NT2/D1 (cell line): ENCODE measurements around the gene TACR2.

ENCODE experiments used
- DNase-seq: peaks from one replicate; pipeline ENCODE4 v3.0.0-alpha.2; 2011; ENCODE audit warnings: low read depth, low spot score
- H3K27me3 ChIP-seq: 2 replicates; pipeline ENCODE4 v1.6.0; 2011; ENCODE audit warnings: mild to moderate bottlenecking; ENCODE audit not compliant: insufficient read length, insufficient read depth
- H3K36me3 ChIP-seq: 2 replicates; pipeline ENCODE4 v1.6.1; 2011; ENCODE audit warnings: mild to moderate bottlenecking, low read length, mixed read lengths; ENCODE audit not compliant: insufficient read depth, insufficient read length
- H3K4me1 ChIP-seq: 2 replicates; pipeline ENCODE4 v1.5.1; 2011; ENCODE audit not compliant: insufficient read depth, insufficient read length
- H3K4me3 ChIP-seq: 2 replicates; pipeline ENCODE4 v1.5.1; 2011; ENCODE audit warnings: low read depth; ENCODE audit not compliant: insufficient read length
- H3K9ac ChIP-seq: 2 replicates; pipeline ENCODE4 v1.6.0; 2011; ENCODE audit warnings: low read depth; ENCODE audit not compliant: insufficient read length
- H3K9me3 ChIP-seq: 2 replicates; pipeline ENCODE4 v1.5.1; 2011; ENCODE audit warnings: mild to moderate bottlenecking, low read length; ENCODE audit not compliant: insufficient read depth
- SUZ12 ChIP-seq: IDR thresholded peaks from 2 replicates; pipeline ENCODE4 v1.6.1; 2011; ENCODE audit not compliant: insufficient read length, insufficient read depth; ENCODE audit errors: extremely low read depth
- YY1 ChIP-seq: IDR thresholded peaks from 2 replicates; pipeline ENCODE4 v1.6.1; 2011; ENCODE audit not compliant: insufficient read length, insufficient read depth
- ZNF274 ChIP-seq: IDR thresholded peaks from 2 replicates; pipeline ENCODE4 v1.6.1; 2011; ENCODE audit warnings: mild to moderate bottlenecking, low read depth, low read length

The TACR2 gene

DNA sequence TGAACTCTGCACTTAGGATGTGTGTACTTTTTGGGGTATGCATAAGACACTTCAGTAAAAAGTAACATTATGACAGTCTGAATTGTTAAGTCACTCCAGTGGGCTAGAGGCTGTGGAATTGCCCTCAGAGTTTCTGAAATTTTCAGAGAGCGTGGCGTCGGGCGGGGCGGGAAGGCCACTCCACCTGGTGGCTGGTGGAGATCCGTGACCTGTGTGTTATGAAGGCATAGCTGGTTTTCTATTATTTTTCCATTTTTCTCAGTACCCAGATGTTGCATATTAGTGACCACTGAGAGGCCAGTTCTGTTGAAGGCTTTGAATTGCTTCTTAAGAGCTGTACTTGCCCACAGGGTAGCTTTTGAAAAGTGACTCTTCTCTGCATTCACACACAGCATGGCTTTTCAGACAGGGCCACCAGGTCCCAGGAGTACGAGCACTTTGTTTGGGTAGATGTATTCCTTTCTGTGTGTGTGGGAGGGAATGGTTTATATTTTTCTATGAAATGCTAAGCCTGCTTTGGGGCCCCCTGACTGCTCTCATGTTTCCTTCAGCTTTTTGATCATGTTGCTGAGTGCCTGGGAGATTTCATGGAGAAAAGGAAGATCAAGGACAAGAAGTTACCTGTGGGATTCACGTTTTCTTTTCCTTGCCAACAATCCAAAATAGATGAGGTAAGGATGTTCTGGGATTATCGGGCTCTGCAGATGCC, 52.3 kb downstream of the TACR2 start:
- TF ChIP-seq YY1 (no peak), SUZ12 (no peak), ZNF274 (no peak)
- Histone ChIP-seq H3K27me3 (no peaks in the 10 kb centered on the region), H3K4me1 (peaks cover 11% of the 10 kb centered on the region), H3K9me3 (no peaks in the 10 kb centered on the region), H3K36me3 (peaks cover 86% of the 10 kb centered on the region), H3K4me3 (no peak overlapping the region), H3K9ac (no peak overlapping the region)
- DNase-seq = no peak

DNA sequence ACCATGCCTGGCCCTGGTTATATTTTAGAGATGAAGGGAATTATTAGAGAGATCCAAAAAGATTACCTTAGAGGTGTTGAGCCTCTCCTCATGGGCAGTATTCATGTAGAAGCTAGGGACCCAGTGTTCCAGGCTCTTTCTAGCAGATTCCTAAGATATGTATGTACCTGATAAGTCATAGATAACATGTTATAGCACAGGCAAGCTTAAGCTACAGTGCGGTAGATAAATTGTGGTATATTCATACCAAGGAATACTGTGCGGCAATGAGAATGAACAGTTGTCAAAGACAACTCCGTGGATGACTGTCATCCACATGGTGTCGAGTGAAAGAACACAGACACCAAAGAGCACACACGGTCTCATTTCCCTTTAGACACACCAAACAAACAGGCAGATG, 53.1 kb downstream of the TACR2 start:
- Histone ChIP-seq H3K9me3 (no peaks in the 10 kb centered on the region), H3K27me3 (no peaks in the 10 kb centered on the region), H3K36me3 (peaks cover 82% of the 10 kb centered on the region), H3K4me1 (peaks cover 11% of the 10 kb centered on the region), H3K4me3 (no peak overlapping the region), H3K9ac (no peak overlapping the region)
- DNase-seq = no peak
- no peak for TF ChIP-seq ZNF274
- TF ChIP-seq YY1 = no peak
- no peak for TF ChIP-seq SUZ12

- no peak overlapping the region for H3K4me3 ChIP-seq
- DNase-seq = no peak
Observed at GRCh38 chr10:69362471-69362954, 54.2 kb downstream of the TACR2 start.

GRCh38 chr10:69361303-69361614, 55.5 kb downstream of the TACR2 start:
- Histone ChIP-seq H3K9me3 (no peaks in the 10 kb centered on the region), H3K36me3 (peaks cover 58% of the 10 kb centered on the region), H3K9ac (no peak overlapping the region), H3K4me3 (no peak overlapping the region), H3K27me3 (no peaks in the 10 kb centered on the region), H3K4me1 (peaks cover 8% of the 10 kb centered on the region)
- TF ChIP-seq SUZ12 = no peak
- TF ChIP-seq YY1 = no peak
- TF ChIP-seq ZNF274 = no peak
- no peak for DNase-seq

More at GRCh38 chr10:69362471-69362954, 54.2 kb downstream of the TACR2 start:
- Histone ChIP-seq H3K9me3 (no peaks in the 10 kb centered on the region), H3K4me1 (peaks cover 11% of the 10 kb centered on the region), H3K27me3 (no peaks in the 10 kb centered on the region), H3K36me3 (peaks cover 71% of the 10 kb centered on the region), H3K9ac (no peak overlapping the region)
- TF ChIP-seq SUZ12 (no peak), YY1 (no peak)

GRCh38 chr10:69360485-69361302, 56.0 kb downstream of the TACR2 start:
- H3K36me3 ChIP-seq = peaks cover 54% of the 10 kb centered on the region
- no peak for TF ChIP-seq YY1
- no peak for TF ChIP-seq ZNF274
- no peak for TF ChIP-seq SUZ12
- H3K4me3 ChIP-seq = no peak overlapping the region
- H3K27me3 ChIP-seq = no peaks in the 10 kb centered on the region
- no peak for DNase-seq
- peaks cover 6% of the 10 kb centered on the region for H3K4me1 ChIP-seq
- H3K9me3 ChIP-seq = no peaks in the 10 kb centered on the region
- H3K9ac ChIP-seq = no peak overlapping the region

DNA sequence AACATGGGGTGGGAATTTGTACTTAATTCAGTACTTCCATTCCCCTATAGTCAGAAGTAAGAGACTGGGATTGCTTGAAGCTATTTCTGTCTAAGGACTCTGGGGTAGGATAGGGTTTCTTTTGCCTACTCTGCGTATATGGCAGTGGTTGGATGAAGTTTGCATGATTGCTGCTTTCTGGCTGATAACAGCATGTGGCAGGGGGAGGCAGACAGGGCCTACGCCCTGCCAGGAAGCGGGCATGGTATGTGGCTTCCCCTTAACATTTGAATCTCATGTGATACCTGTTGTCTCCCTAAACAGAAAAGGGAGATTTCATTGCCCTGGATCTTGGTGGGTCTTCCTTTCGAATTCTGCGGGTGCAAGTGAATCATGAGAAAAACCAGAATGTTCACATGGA, 57.1 kb downstream of the TACR2 start:
- H3K9me3 ChIP-seq = no peaks in the 10 kb centered on the region
- no peak overlapping the region for H3K4me3 ChIP-seq
- peaks cover 44% of the 10 kb centered on the region for H3K36me3 ChIP-seq
- H3K27me3 ChIP-seq = no peaks in the 10 kb centered on the region
- peaks cover 6% of the 10 kb centered on the region for H3K4me1 ChIP-seq
- DNase-seq = no peak
- H3K9ac ChIP-seq = no peak overlapping the region
- TF ChIP-seq YY1 (no peak), ZNF274 (no peak), SUZ12 (no peak)

DNA sequence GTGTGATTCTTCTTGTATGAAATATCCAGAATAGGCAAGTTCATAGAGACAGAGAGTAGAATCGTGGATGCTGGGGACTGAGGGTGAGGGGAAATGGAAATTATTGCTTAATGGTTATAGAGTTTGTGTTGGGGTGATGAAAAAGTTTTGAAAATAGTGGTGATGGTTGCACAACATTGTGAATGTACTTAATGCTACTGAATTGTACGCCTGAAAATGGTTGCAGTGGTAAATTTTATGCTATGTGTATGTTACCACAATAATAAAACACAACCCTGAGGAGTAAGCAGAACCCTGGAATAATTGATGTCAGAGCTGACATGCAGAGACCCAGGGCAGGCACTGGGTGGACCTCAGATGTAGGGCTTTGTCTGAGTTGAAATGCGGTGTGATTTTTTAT, 57.6 kb downstream of the TACR2 start:
- H3K36me3 ChIP-seq = peaks cover 43% of the 10 kb centered on the region
- no peak overlapping the region for H3K9ac ChIP-seq
- no peaks in the 10 kb centered on the region for H3K9me3 ChIP-seq
- no peak for DNase-seq
- H3K27me3 ChIP-seq = no peaks in the 10 kb centered on the region
- TF ChIP-seq ZNF274 = no peak
- TF ChIP-seq YY1 = no peak
- no peak for TF ChIP-seq SUZ12
- H3K4me1 ChIP-seq = peaks cover 6% of the 10 kb centered on the region
- no peak overlapping the region for H3K4me3 ChIP-seq
